ENCODE measurements around the gene CDK2.

GRCh38 chr12:55925870-55926737 lies 40.5 kb upstream of the CDK2 start:
- no peak for TF ChIP-seq CTCF (IDR thresholded peaks at IDR 0.05)
- TF ChIP-seq POLR2A (IDR thresholded peaks at IDR 0.05): no peak
